NCI-H82 treated with DMSO at 0.1 percent for 48 hours (cell line): ENCODE data around the gene AKNAD1.
"Not testable (repeated sequence)": the region's sequence is repeated elsewhere in the genome, so short reads cannot be mapped to it uniquely, and the experiment has no call there.

Experiments
- DNase-seq: peaks from one replicate; lab custom pipeline; 2025; ENCODE audit not compliant: unreplicated experiment; lab: John Stamatoyannopoulos, UW

Gene AKNAD1

DNA sequence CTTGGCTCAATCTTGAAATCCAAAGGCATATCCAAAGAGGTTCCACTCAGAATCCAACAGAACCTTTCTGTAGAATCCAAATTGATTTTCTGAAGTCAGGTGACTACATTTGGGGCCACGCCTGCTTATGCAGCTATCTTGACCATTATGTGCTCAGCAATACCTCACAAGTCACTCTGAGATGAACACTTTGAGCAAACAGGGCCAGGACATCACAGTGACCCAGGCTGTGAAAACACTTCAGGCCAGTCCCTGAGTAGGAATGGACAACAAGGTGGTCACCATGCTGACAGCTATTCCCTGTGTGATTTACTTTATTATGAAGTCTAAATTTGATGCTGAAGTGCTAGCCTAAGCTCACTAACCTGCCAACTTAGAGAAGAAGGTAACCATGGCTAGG is at the start of gene AKNAD1:
Gene AKNAD1, minus strand, starts transcription at position 101 of the 400 bp plus-strand sequence. CDS start 4,430 bp downstream, outside the sequence.
- no peak for DNase-seq

DNA sequence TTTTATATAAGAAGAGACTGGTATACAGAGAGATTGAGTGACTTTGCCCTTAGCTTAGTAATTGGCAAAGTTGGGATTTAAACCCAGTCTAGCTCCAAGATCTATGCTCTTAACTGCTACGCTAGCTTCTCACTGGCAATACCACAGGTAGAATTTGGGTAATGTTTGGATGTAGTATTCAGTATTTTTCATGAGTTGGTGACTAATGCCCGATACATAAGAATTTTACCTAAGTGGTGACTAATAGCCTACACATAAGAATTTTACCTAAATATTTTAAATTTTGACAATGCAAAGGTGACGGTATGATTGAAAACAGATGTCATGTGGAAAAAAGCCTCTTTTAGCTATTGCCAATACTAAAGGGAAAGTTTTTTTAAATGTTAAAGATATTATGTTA is 44.2 kb upstream of the AKNAD1 start:
- DNase-seq: no peak

GRCh38 chr1:108897865-108898720 is 41.2 kb upstream of the AKNAD1 start:
- DNase-seq: no peak

DNA sequence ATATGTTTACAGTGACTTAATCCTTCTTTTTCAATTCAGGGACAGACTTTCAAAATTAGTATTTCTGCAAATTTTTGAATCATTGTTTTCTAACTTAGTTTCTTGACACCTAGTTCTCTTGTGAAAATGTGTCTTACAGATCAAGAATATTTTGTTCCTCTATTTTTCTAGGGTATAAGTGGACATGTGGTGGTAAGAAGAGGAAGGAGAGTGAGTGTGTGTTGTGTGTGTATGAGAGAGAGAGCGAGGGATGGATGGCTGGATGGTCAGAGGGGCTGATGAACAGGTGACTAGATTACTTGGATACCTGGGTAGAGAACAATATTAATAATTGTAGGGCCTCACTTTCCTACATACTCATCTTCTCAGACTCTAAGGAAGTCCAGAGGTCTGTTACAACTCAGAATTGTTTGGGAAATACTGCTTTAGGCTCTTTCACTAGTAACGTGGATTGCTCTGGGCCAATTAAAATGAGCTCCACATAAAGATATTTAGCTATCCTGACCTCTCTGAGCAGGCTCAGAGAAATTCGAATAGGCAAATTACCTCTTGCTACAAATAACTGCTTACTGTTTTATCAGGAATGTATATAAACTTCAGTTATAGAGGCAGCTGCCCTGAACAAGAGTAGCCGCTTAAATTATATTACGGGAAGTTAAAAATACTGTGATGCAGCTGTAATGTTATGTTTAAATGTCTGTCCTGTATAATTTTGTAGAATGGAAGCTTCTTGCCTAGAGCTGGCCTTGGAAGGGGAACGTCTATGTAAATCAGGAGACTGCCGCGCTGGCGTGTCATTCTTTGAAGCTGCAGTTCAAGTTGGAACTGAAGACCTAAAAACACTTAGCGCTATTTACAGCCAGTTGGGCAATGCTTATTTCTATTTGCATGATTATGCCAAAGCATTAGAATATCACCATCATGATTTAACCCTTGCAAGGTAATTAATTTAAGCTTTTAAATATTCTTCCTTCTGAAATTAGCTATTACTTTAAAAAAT is 39.6 kb upstream of the AKNAD1 start:
- DNase-seq: no peak

GRCh38 chr1:108893141-108893530 is 36.2 kb upstream of the AKNAD1 start:
- DNase-seq: no peak

GRCh38 chr1:108892356-108893140 is 35.7 kb upstream of the AKNAD1 start:
- no peak for DNase-seq

- DNase-seq: peak; percentile 28
Observed at GRCh38 chr1:108889706-108890384, 33.0 kb upstream of the AKNAD1 start.

GRCh38 chr1:108889006-108889645 is 32.2 kb upstream of the AKNAD1 start:
- not testable (repeated sequence) for DNase-seq

GRCh38 chr1:108886292-108886691 is 29.4 kb upstream of the AKNAD1 start:
- no peak for DNase-seq

- no peak for DNase-seq
Observed at GRCh38 chr1:108884968-108885367, 28.1 kb upstream of the AKNAD1 start.

GRCh38 chr1:108882837-108883236 is 25.9 kb upstream of the AKNAD1 start:
- DNase-seq: no peak

DNA sequence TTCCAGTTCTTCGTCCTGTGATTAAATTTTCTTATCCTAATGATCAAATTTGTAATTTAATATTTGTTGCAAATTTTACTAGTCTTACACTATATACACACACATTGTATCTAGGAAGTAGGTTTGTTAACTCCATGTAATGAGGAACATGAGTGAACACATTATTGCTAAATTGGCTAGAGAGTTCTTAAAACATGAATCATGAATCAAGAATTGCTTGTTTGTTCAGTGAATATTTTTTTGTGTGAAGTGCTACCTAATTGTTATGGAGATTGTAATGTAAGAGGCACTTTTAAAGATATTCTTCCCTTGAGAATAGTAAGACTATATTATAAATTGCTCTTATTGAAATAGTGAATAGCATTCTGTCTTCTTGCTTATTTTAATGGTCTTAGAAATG is 24.5 kb upstream of the AKNAD1 start:
- DNase-seq: no peak

GRCh38 chr1:108880850-108881249 is 24.0 kb upstream of the AKNAD1 start:
- no peak for DNase-seq

- peak; percentile 35 for DNase-seq
Observed at GRCh38 chr1:108878678-108879077, 21.8 kb upstream of the AKNAD1 start.

- no peak for DNase-seq
Observed at GRCh38 chr1:108878160-108878469, 21.2 kb upstream of the AKNAD1 start.

DNA sequence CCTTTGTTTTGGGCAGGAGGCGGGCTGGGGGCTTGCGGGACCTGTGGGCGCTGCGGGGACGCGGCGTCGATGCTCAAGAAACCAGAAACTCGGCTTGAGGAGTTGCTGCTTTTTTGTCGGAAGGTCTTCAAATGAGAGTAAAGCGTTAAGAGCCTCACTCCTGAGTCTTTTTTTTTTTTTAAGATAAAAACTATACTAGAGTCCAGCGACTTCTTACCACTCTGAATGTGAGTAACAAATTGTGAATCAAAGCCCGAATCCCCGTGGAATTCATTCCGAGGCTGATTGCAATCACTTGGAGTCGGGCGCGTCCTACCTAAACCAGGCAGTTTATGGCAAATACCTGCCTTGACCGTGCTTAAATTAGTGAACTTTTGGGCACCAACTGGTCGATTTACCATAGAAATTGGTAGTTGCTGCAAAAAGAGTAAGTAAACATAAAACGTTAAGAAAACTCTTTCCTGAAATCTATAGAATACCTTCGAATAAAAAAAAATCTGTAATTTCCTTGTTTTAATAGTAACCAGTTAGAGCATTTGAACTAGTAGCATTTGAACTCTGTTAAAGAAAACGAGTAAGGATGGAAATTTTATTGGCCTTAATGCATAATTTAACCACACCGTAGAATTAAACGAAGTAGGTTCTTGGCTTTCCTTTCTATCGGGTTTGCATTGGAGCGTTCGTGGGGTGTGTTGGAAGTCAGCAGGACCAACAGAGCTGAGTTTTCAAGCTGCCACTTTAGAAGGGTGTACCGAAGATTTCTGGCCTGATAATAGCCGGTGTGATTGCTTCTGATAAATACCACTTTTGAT is 20.7 kb upstream of the AKNAD1 start:
- DNase-seq: no peak

GRCh38 chr1:108871050-108871724 is 14.3 kb upstream of the AKNAD1 start:
- no peak for DNase-seq

DNA sequence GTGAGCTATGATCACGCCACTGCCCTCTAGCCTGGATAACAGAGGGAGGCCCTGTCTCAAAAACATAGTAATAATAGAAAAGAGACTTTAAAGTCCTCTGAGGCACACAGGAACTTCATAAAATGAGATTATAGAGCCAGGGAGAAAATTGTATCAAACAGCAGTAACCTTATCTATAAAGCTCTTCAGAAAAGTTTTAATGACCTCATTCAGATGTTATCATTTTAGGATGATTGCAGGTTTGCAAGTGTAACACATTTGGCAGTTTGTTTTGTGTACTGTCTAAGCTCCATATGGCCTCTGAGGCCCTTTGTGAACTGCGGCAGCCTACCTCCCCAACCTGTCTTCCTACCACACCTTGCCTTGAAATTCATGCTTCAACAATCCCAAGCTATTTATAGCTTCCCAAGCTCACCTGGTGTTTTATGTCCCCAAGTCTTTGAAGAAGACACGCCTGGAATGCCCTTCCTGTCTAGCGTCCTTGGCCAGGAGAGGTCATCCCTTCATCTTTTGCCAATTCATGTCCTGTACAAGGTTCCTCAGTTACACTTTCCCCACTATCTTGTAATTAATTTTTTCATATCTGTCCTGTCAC is 8.5 kb upstream of the AKNAD1 start:
- no peak for DNase-seq
